Naive thymus-derived CD8-positive, alpha-beta T cell (primary cell): Measurements from ENCODE around the gene SPTSSB. TPM values are rescaled to one million over a fixed set of nuclear protein-coding genes. Genes with fewer than 3 reads are reported as not detected.

Experiments
- ATAC-seq, 2 donors: fragments of 150-1000 bp; cut with Tn5 transposase in 1 of 2; sonication (Bioruptor Pico), chemical (Tn5 transposase) in 1 of 2; 1 replicate in 1 of 2; 2 replicates in 1 of 2; pipeline ENCODE4 v1.10.0; 2021; ENCODE audit warnings: mild to moderate bottlenecking in 2 of 2, moderate library complexity in 2 of 2
- POLR2A ChIA-PET: fragments of 350-600 bp; sonication (Branson Sonifier 250); formaldehyde crosslinking; loops from one replicate; lab custom pipeline; 2021; ENCODE audit warnings: antibody characterized with exemption; lab: Charles Lee
- DNase-seq, 10 donors: peaks; one replicate each; pipeline versions ENCODE4 v3.0.0 to v3.0.0-alpha.2; 2020 to 2022
- H3K27ac Mint-ChIP-seq, 10 donors: one replicate each; pipeline ENCODE4 v1.8.0; 2020 to 2022; ENCODE audit warnings: mild to moderate bottlenecking in 10 of 10, mixed read lengths in 10 of 10, moderate library complexity in 4 of 10, inconsistent platforms in 1 of 10
- H3K27me3 Mint-ChIP-seq, 5 donors: one replicate each; pipeline ENCODE4 v1.8.0; 2021 to 2022; ENCODE audit warnings: mixed read lengths in 5 of 5
- H3K36me3 Mint-ChIP-seq, 3 donors: one replicate each; pipeline ENCODE4 v1.8.0; 2020 to 2022; ENCODE audit warnings: mixed read lengths in 3 of 3, mild to moderate bottlenecking in 2 of 3, inconsistent platforms in 1 of 3
- H3K4me1 Mint-ChIP-seq, 4 donors: one replicate each; pipeline ENCODE4 v1.8.0; 2021 to 2022; ENCODE audit warnings: mixed read lengths in 4 of 4
- H3K4me3 Mint-ChIP-seq, 10 donors: one replicate each; pipeline ENCODE4 v1.8.0; 2020 to 2022; ENCODE audit warnings: mild to moderate bottlenecking in 10 of 10, mixed read lengths in 10 of 10, moderate library complexity in 6 of 10, inconsistent platforms in 1 of 10
- H3K9me3 Mint-ChIP-seq, 9 donors: one replicate each; pipeline ENCODE4 v1.8.0; 2020 to 2022; ENCODE audit warnings: mixed read lengths in 9 of 9, mild to moderate bottlenecking in 3 of 9, inconsistent platforms in 1 of 9, moderate library complexity in 1 of 9
- polyA plus RNA-seq, 3 donors: library from polyadenylated mRNA; unstranded; fragments of 300-500 nt; fragmentation: Illumina TruSeq; gene quantifications; one replicate each; pipeline ENCODE4 v1.2.3, GENCODE V29; 2021
- total RNA-seq, 8 experiments: library from RNA in 2 of 8; stranded (reverse) in 2 of 8; gene quantifications; one replicate each; pipeline ENCODE4 v1.2.3 and lab custom pipeline; 2021 to 2026

The SPTSSB gene
- total and polyA plus RNA-seq, 5 experiments from 2014 or later, result 0.16 to 0.21 TPM; not detected in 3

GRCh38 chr3:161325059-161325458 is 46.3 kb downstream of the SPTSSB start:
- peaks cover 5 to 13% (median 8%) of the 10 kb centered on the region in 5 donors for H3K27me3 Mint-ChIP-seq

GRCh38 chr3:161323926-161324621 is 47.2 kb downstream of the SPTSSB start:
- no peak overlapping the region for H3K27ac Mint-ChIP-seq
- H3K4me3 Mint-ChIP-seq, result no peak overlapping the region
- no peak for DNase-seq
- H3K27me3 Mint-ChIP-seq, result peaks cover 2 to 11% (median 3%) of the 10 kb centered on the region in 5 donors
- POLR2A ChIA-PET, result no interaction called here
- peaks cover 2 to 19% (median 13%) of the 10 kb centered on the region in 9 donors for H3K9me3 Mint-ChIP-seq
- H3K36me3 Mint-ChIP-seq, result peaks cover 0 to 8% (median 5%) of the 10 kb centered on the region in 3 donors
- H3K4me1 Mint-ChIP-seq, result peaks cover 0 to 8% (median 3%) of the 10 kb centered on the region in 4 donors
- no peak for ATAC-seq

More at GRCh38 chr3:161325059-161325458, 46.3 kb downstream of the SPTSSB start:
- POLR2A ChIA-PET, result no interaction called here
- peaks cover 2 to 19% (median 13%) of the 10 kb centered on the region in 9 donors for H3K9me3 Mint-ChIP-seq
- H3K27ac Mint-ChIP-seq, result no peak overlapping the region
- H3K36me3 Mint-ChIP-seq, result peaks cover 0 to 8% (median 5%) of the 10 kb centered on the region in 3 donors
- peaks cover 0 to 11% (median 4%) of the 10 kb centered on the region in 4 donors for H3K4me1 Mint-ChIP-seq
- H3K4me3 Mint-ChIP-seq, result no peak overlapping the region
- DNase-seq, result no peak
- no peak for ATAC-seq

GRCh38 chr3:161322781-161323568 is 48.3 kb downstream of the SPTSSB start:
- no peak for ATAC-seq
- POLR2A ChIA-PET, result no interaction called here
- Mint-ChIP-seq H3K9me3 (peaks cover 2 to 19% (median 12%) of the 10 kb centered on the region in 9 donors), H3K36me3 (peaks cover 0 to 8% (median 5%) of the 10 kb centered on the region in 3 donors), H3K4me1 (peaks cover 0 to 5% (median under 1%) of the 10 kb centered on the region in 4 donors), H3K27ac (no peak overlapping the region), H3K4me3 (no peak overlapping the region), H3K27me3 (peaks cover 0 to 8% (median 3%) of the 10 kb centered on the region in 5 donors)
- DNase-seq, result no peak

GRCh38 chr3:161320837-161321236 is 50.5 kb downstream of the SPTSSB start:
- peaks cover 3 to 20% (median 13%) of the 10 kb centered on the region in 5 donors for H3K27me3 Mint-ChIP-seq
- ATAC-seq (no peak), DNase-seq (no peak)
- POLR2A ChIA-PET, result no interaction called here
- H3K36me3 Mint-ChIP-seq, result peaks cover 0 to 8% (median 5%) of the 10 kb centered on the region in 3 donors
- no peak overlapping the region for H3K27ac Mint-ChIP-seq
- no peak overlapping the region for H3K4me3 Mint-ChIP-seq
- H3K4me1 Mint-ChIP-seq, result peaks cover 0 to 4% (median 2%) of the 10 kb centered on the region in 4 donors
- H3K9me3 Mint-ChIP-seq, result peaks cover 2 to 18% (median 12%) of the 10 kb centered on the region in 9 donors

- Mint-ChIP-seq H3K4me3 (no peak overlapping the region), H3K27ac (no peak overlapping the region), H3K9me3 (peaks cover 2 to 18% (median 12%) of the 10 kb centered on the region in 9 donors), H3K27me3 (peaks cover 3 to 23% (median 13%) of the 10 kb centered on the region in 5 donors), H3K4me1 (peaks cover 0 to 4% (median 1%) of the 10 kb centered on the region in 4 donors), H3K36me3 (peaks cover 0 to 8% (median 5%) of the 10 kb centered on the region in 3 donors)
- ATAC-seq (no peak), DNase-seq (no peak)
- POLR2A ChIA-PET, result no interaction called here
Observed at GRCh38 chr3:161319867-161320266, 51.5 kb downstream of the SPTSSB start.

- H3K4me3 Mint-ChIP-seq, result no peak overlapping the region
- H3K27me3 Mint-ChIP-seq, result peaks cover 3 to 23% (median 13%) of the 10 kb centered on the region in 5 donors
- POLR2A ChIA-PET, result no interaction called here
- H3K9me3 Mint-ChIP-seq, result peaks cover 2 to 18% (median 12%) of the 10 kb centered on the region in 9 donors
- ATAC-seq (no peak), DNase-seq (no peak)
- H3K27ac Mint-ChIP-seq, result peak overlapping the region in 1 of 10 donors; percentile 25
- H3K4me1 Mint-ChIP-seq, result peaks cover 13 to 22% (median 20%) of the 10 kb centered on the region in 4 donors
- H3K36me3 Mint-ChIP-seq, result peaks cover 0 to 8% (median 5%) of the 10 kb centered on the region in 3 donors
Observed at GRCh38 chr3:161317077-161317476, 54.2 kb downstream of the SPTSSB start.

GRCh38 chr3:161316006-161316689 is 55.2 kb downstream of the SPTSSB start:
- DNase-seq (no peak), ATAC-seq (no peak)
- Mint-ChIP-seq H3K9me3 (peaks cover under 1 to 14% (median 8%) of the 10 kb centered on the region in 9 donors), H3K36me3 (peaks cover 0 to 5% (median 3%) of the 10 kb centered on the region in 3 donors), H3K4me1 (peaks cover 17 to 32% (median 29%) of the 10 kb centered on the region in 4 donors), H3K27me3 (peaks cover under 1 to 23% (median 13%) of the 10 kb centered on the region in 5 donors), H3K4me3 (no peak overlapping the region), H3K27ac (no peak overlapping the region)
- POLR2A ChIA-PET, result no interaction called here

- Mint-ChIP-seq H3K27me3 (peaks cover 0 to 23% (median 12%) of the 10 kb centered on the region in 5 donors), H3K4me1 (peaks cover 26 to 44% (median 41%) of the 10 kb centered on the region in 4 donors), H3K36me3 (no peaks in the 10 kb centered on the region), H3K4me3 (no peak overlapping the region), H3K27ac (no peak overlapping the region), H3K9me3 (peaks cover 0 to 2% (median 0%) of the 10 kb centered on the region in 9 donors)
- POLR2A ChIA-PET, result no interaction called here
- DNase-seq (no peak), ATAC-seq (no peak)
Observed at GRCh38 chr3:161314836-161315395, 56.4 kb downstream of the SPTSSB start.

- POLR2A ChIA-PET, result interaction anchor here (0.5 kb wide), 1 partner anchor 17 kb away, joined by 3 read pairs; no protein-coding TSS in a partner anchor
- Mint-ChIP-seq H3K36me3 (peaks cover 0 to 16% (median 0%) of the 10 kb centered on the region in 3 donors), H3K27ac (peak overlapping the region; percentile 1 to 93 (median 55))
Observed at GRCh38 chr3:161310649-161311423, 60.5 kb downstream of the SPTSSB start.

GRCh38 chr3:161305095-161305991 is 66.0 kb downstream of the SPTSSB start:
- no peak overlapping the region for H3K4me3 Mint-ChIP-seq
- H3K36me3 Mint-ChIP-seq, result peaks cover 0 to 16% (median 6%) of the 10 kb centered on the region in 3 donors
- peaks cover 4 to 25% (median 8%) of the 10 kb centered on the region in 5 donors for H3K27me3 Mint-ChIP-seq
- H3K27ac Mint-ChIP-seq, result no peak overlapping the region
- ATAC-seq (no peak), DNase-seq (peak in 4 of 10 donors; percentile 2 to 39 (median 34))
- POLR2A ChIA-PET, result no interaction called here
- H3K4me1 Mint-ChIP-seq, result peaks cover 7 to 30% (median 14%) of the 10 kb centered on the region in 4 donors
- peaks cover 0 to 19% (median 5%) of the 10 kb centered on the region in 9 donors for H3K9me3 Mint-ChIP-seq

More at GRCh38 chr3:161310649-161311423, 60.5 kb downstream of the SPTSSB start:
- H3K27me3 Mint-ChIP-seq, result peaks cover 0 to 4% (median 2%) of the 10 kb centered on the region in 5 donors
- ATAC-seq (peak; percentile 81 to 89), DNase-seq (peak in 9 of 10 donors; percentile 1 to 84 (median 62))
- H3K4me3 Mint-ChIP-seq, result peak overlapping the region; percentile 37 to 75 (median 52)
- peaks cover 0 to 13% (median 5%) of the 10 kb centered on the region in 9 donors for H3K9me3 Mint-ChIP-seq
- peaks cover 24 to 61% (median 44%) of the 10 kb centered on the region in 4 donors for H3K4me1 Mint-ChIP-seq
